Common myeloid progenitor, CD34-positive (primary cell): ENCODE measurements around the gene GALNT13.

Experiments used
- CTCF ChIA-PET: fragments of 350-600 bp; sonication (Branson Sonifier 250); formaldehyde crosslinking; loops from one replicate; lab custom pipeline; 2021; ENCODE audit warnings: antibody characterized with exemption; lab: Charles Lee
- POLR2A ChIA-PET: fragments of 350-600 bp; sonication (Branson Sonifier 250); formaldehyde crosslinking; loops from one replicate; lab custom pipeline; 2021; ENCODE audit warnings: antibody characterized with exemption; lab: Charles Lee
- DNase-seq, 3 donors: peaks; one replicate each; pipeline versions ENCODE4 v3.0.0 to v3.0.0-alpha.2; 2013
- H3K27ac ChIP-seq, 2 experiments: 1 replicate in 1 of 2; 2 replicates in 1 of 2; pipeline ENCODE4 v1.7.0; 2013; ENCODE audit warnings: inconsistent platforms in 2 of 2, low read length in 2 of 2, mild to moderate bottlenecking in 2 of 2, low read depth in 1 of 2, moderate library complexity in 1 of 2; ENCODE audit not compliant: severe bottlenecking in 2 of 2, insufficient read depth in 1 of 2, poor library complexity in 1 of 2
- H3K27me3 ChIP-seq, 5 experiments: replicated peaks in 2 of 5; 1 replicate in 3 of 5; 2 replicates in 2 of 5; pipeline versions ENCODE4 v1.6.1 to v1.7.0; 2013; ENCODE audit warnings: low read length in 4 of 5, mild to moderate bottlenecking in 2 of 5, moderate library complexity in 2 of 5, inconsistent platforms in 1 of 5; ENCODE audit not compliant: insufficient read depth in 5 of 5, control insufficient read depth in 4 of 5
- H3K36me3 ChIP-seq, 4 experiments: 1 replicate in 2 of 4; 2 replicates in 2 of 4; pipeline versions ENCODE4 v1.6.1 to v1.7.0; 2013; ENCODE audit warnings: low read length in 3 of 4, control low read depth in 1 of 4, mild to moderate bottlenecking in 1 of 4; ENCODE audit not compliant: control insufficient read depth in 4 of 4, insufficient read depth in 4 of 4
- H3K4me1 ChIP-seq, 4 experiments: 1 replicate in 3 of 4; 2 replicates in 1 of 4; pipeline versions ENCODE4 v1.6.1 to v1.7.1; 2013; ENCODE audit warnings: low read length in 3 of 4, mild to moderate bottlenecking in 3 of 4, control low read depth in 1 of 4, inconsistent platforms in 1 of 4, moderate library complexity in 1 of 4; ENCODE audit not compliant: control insufficient read depth in 4 of 4, insufficient read depth in 4 of 4; ENCODE audit errors: control extremely low read depth in 1 of 4
- H3K4me3 ChIP-seq, 7 experiments: 1 replicate in 4 of 7; 2 replicates in 3 of 7; pipeline versions ENCODE4 v1.5.1 to v1.7.0; 2013; ENCODE audit warnings: mild to moderate bottlenecking in 7 of 7, low read length in 6 of 7, moderate library complexity in 6 of 7, inconsistent platforms in 2 of 7, low read depth in 2 of 7, control low read depth in 1 of 7; ENCODE audit not compliant: insufficient read depth in 4 of 7, control insufficient read depth in 1 of 7; ENCODE audit errors: extremely low read depth in 1 of 7
- H3K9me3 ChIP-seq, 5 experiments: 1 replicate in 4 of 5; 2 replicates in 1 of 5; pipeline versions ENCODE4 v1.6.1 to v1.7.1; 2013; ENCODE audit warnings: low read length in 4 of 5, mild to moderate bottlenecking in 2 of 5, inconsistent platforms in 1 of 5, low read depth in 1 of 5, moderate library complexity in 1 of 5; ENCODE audit not compliant: control insufficient read depth in 4 of 5, insufficient read depth in 2 of 5; ENCODE audit errors: control extremely low read depth in 1 of 5
- WGBS: methylation state at CpG from one replicate; pipeline ENCODE4 v1.1.5; 2013; ENCODE audit not compliant: insufficient coverage; 5-methylcytosine and 5-hydroxymethylcytosine counted together

GALNT13 gene

DNA sequence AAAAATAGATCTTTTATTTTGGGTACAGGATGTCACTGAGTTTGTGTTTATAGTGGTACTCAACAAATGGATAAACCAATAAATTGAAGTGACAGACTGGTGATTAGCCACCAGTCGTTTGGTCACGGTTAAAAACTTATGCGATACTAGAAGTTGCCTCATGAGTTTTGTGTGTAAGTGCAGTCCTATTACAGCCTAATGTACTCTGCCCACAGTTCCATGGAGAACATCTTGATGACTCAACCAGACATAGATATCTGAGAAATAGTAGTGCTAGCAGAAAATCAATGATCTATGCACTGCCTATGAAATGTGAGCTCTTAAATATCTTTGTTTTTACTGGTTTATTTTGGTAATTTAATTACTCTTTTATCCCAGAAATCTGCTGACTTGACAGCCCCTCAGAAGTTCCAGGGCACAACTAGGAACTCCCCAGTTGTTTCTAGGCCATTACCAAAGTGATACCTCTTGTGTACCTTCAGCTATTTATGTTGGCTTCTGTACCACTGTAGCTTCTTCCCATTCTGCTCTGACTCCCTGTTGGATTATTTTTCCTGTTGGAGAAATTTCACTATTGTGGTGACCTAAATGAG is 617.6 kb downstream of the GALNT13 start:
- Histone ChIP-seq H3K4me1 (peaks cover 0 to 3% (median 0%) of the 10 kb centered on the region in 4 experiments), H3K27ac (no peak overlapping the region), H3K9me3 (no peaks in the 10 kb centered on the region), H3K4me3 (no peak overlapping the region), H3K36me3 (no peaks in the 10 kb centered on the region), H3K27me3 (no peaks in the 10 kb centered on the region)
- DNase-seq, result no peak
- CTCF ChIA-PET, result no interaction called here
- 100% methylated on average over 3 of the region's 3 CpGs for WGBS
- POLR2A ChIA-PET, result no interaction called here

DNA sequence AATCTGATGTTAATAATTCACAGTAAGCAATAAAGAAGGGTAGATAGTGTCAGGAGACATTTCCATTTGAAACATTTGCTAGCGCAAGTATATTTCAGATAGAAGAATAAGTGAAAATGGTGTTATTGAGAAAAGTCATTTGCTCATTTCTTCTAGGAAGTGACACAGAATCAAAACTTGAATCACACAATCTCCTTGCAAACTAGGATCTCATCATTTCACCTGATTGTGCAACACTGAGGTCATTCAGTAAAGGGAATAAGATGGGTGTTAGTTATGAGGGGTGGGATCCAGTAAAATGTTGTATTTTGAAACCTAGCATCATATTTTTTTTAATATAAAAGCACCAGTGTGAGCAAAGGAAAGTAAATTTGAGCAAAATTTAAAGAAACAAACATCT is 618.8 kb downstream of the GALNT13 start:
- no CpG with 5 or more reads among the region's 1 CpG for WGBS
- CTCF ChIA-PET, result no interaction called here

DNA sequence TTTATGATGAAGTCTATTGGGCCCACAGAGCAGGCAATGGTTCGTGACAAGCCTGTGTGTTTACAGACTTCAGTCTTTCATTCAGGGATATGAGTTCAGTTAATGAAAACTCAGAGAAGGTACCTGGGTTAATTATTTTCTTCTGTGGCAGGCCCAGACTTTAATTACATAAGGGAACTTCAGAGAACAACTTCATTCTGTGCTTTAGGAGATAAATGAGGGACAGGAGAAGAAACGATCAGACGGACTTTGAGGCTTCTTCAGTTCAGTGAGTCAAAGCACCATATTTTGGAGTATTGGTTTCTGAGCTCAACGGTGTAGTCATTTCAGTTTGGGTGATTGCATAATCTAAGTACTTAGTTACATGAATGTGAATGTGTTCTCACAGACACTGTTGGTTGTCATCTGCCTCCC is 623.7 kb downstream of the GALNT13 start:
- H3K36me3 ChIP-seq, result no peaks in the 10 kb centered on the region
- no peak for DNase-seq
- WGBS, result 95% methylated on average over 4 of the region's 4 CpGs
- ChIA-PET POLR2A (no interaction called here), CTCF (no interaction called here)
- H3K9me3 ChIP-seq, result no peaks in the 10 kb centered on the region
- H3K27me3 ChIP-seq, result no peaks in the 10 kb centered on the region
- no peak overlapping the region for H3K27ac ChIP-seq
- no peak overlapping the region for H3K4me3 ChIP-seq
- no peaks in the 10 kb centered on the region for H3K4me1 ChIP-seq

More for the DNA sequence above, 618.8 kb downstream of the GALNT13 start:
- no peak for DNase-seq
- Histone ChIP-seq H3K36me3 (no peaks in the 10 kb centered on the region), H3K27ac (no peak overlapping the region), H3K4me3 (no peak overlapping the region), H3K4me1 (peaks cover 0 to 3% (median 0%) of the 10 kb centered on the region in 4 experiments), H3K9me3 (no peaks in the 10 kb centered on the region), H3K27me3 (no peaks in the 10 kb centered on the region)
- POLR2A ChIA-PET, result no interaction called here

DNA sequence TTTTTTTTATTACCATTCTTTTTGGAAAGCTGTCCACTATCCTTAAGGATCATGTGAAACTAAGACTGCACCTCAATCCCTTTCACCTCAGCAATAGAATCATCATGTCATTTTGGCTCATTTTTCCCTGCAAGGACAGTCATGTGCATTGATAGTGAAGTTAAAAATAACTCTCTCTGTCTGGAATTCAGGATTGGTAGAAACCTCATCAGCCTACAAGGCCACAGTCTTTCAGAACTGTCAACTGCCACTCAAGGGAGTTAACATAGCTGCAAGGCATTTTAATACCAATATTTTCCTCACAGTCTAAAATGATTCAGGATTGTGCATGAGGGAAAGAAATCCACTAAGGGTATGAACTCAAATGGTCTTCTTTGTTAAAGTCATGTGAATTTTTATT is 625.3 kb downstream of the GALNT13 start:
- CTCF ChIA-PET, result no interaction called here
- POLR2A ChIA-PET, result no interaction called here

More for the DNA sequence above, 625.3 kb downstream of the GALNT13 start:
- Histone ChIP-seq H3K27me3 (no peaks in the 10 kb centered on the region), H3K36me3 (no peaks in the 10 kb centered on the region), H3K9me3 (peaks cover 0 to 2% (median 0%) of the 10 kb centered on the region in 5 experiments), H3K27ac (no peak overlapping the region), H3K4me3 (no peak overlapping the region), H3K4me1 (no peaks in the 10 kb centered on the region)
- no peak for DNase-seq
